HepG2 (cell line): Measurements from ENCODE around the gene CCNYL1. TPM values are rescaled to one million over a fixed set of nuclear protein-coding genes. Genes with fewer than 3 reads are reported as not detected.

Source experiments
- ATAC-seq: fragments of 200-7000 bp; cut with Tn5 transposase; 3 replicates; pipeline ENCODE4 v1.9.1; 2020; ENCODE audit warnings: mild to moderate bottlenecking, moderate library complexity
- BruUV-seq: library from RNA; stranded (reverse); fragments of 400-500 nt; replicated peaks from 2 replicates; lab custom pipeline; 2021; lab: Mats Ljungman, UMichigan
- CTCF ChIA-PET: fragments of 300-600 bp; formaldehyde crosslinking; extraction: SDS; loops from one replicate; lab custom pipeline; 2021; ENCODE audit warnings: low total read pairs, inconsistent platforms, low intra/inter-chr PET ratio; lab: Yijun Ruan, JAX
- POLR2A ChIA-PET: fragments of 350-600 bp; sonication (Branson Sonifier 250); formaldehyde crosslinking; loops from one replicate; lab custom pipeline; 2020; ENCODE audit warnings: antibody characterized with exemption, inconsistent platforms; lab: Yijun Ruan, JAX
- DNase-seq: peaks from one replicate; pipeline ENCODE4 v3.0.0-alpha.2; 2015; ENCODE audit warnings: low spot score
- FAIRE-seq: peaks from 3 replicates; lab custom pipeline; 2011; peaks lifted over from hg19 to GRCh38; lab: Jason Lieb, UNC
- H2AFZ ChIP-seq: one replicate; pipeline ENCODE4 v1.6.1; 2011; ENCODE audit warnings: low read length, inconsistent platforms
- H3K27ac ChIP-seq: fragments of 300-600 bp; 3 replicates; pipeline ENCODE4 v1.8.0; 2011; ENCODE audit warnings: mixed run types, mild to moderate bottlenecking, mixed read lengths, low read length, inconsistent platforms; ENCODE audit not compliant: insufficient read depth; ENCODE audit errors: extremely low read length
- H3K27me3 ChIP-seq, 2 experiments: fragments of 200-600 bp in 1 of 2; 2 replicates in 1 of 2; 3 replicates in 1 of 2; pipeline versions ENCODE4 v1.6.0 to v1.8.0; 2011; ENCODE audit warnings: low read length in 2 of 2, mild to moderate bottlenecking in 2 of 2, moderate library complexity in 2 of 2, inconsistent platforms in 1 of 2; ENCODE audit not compliant: insufficient read depth in 2 of 2, control insufficient read depth in 1 of 2
- H3K36me3 ChIP-seq, 2 experiments: fragments of 200-600 bp in 1 of 2; replicated peaks in 1 of 2; 2 replicates in 1 of 2; 3 replicates in 1 of 2; pipeline versions ENCODE4 v1.5.1 to v1.8.0; 2011; ENCODE audit warnings: low read length in 2 of 2, inconsistent platforms in 1 of 2; ENCODE audit not compliant: insufficient read depth in 2 of 2, control insufficient read depth in 1 of 2
- H3K4me1 ChIP-seq: 2 replicates; pipeline ENCODE4 v1.5.1; 2012; ENCODE audit warnings: low read length, inconsistent platforms; ENCODE audit not compliant: insufficient read depth
- H3K4me2 ChIP-seq: 2 replicates; pipeline ENCODE4 v1.6.0; 2011; ENCODE audit warnings: low read depth, low read length, inconsistent platforms
- H3K4me3 ChIP-seq, 3 experiments: fragments of 200-600 bp in 1 of 3; sonication (generic), shearing (Covaris generic) in 1 of 3; replicated peaks in 1 of 3; 2 replicates each; pipeline ENCODE4 v1.5.1; 2011 to 2016; ENCODE audit warnings: low read length in 3 of 3, inconsistent platforms in 2 of 3, low read depth in 2 of 3, mild to moderate bottlenecking in 2 of 3, control low read depth in 1 of 3, mixed read lengths in 1 of 3; ENCODE audit not compliant: insufficient read depth in 1 of 3
- H3K79me2 ChIP-seq: one replicate; pipeline ENCODE4 v1.6.1; 2011; ENCODE audit warnings: low read length, inconsistent platforms; ENCODE audit not compliant: insufficient read depth
- H3K9ac ChIP-seq: 2 replicates; pipeline ENCODE4 v1.6.0; 2011; ENCODE audit warnings: mild to moderate bottlenecking, low read depth, low read length, inconsistent platforms; ENCODE audit not compliant: insufficient read depth
- H3K9me3 ChIP-seq: 2 replicates; pipeline ENCODE4 v1.5.1; 2012; ENCODE audit warnings: mild to moderate bottlenecking, low read length
- H4K20me1 ChIP-seq: 2 replicates; pipeline ENCODE4 v1.6.0; 2011; ENCODE audit warnings: inconsistent platforms, mild to moderate bottlenecking, low read length, moderate library complexity; ENCODE audit not compliant: insufficient read depth
- AGO2 ChIP-seq: fragments of 200-400 bp; formaldehyde crosslinking; optimal IDR thresholded peaks from 2 replicates; pipeline ENCODE3; 2017; ENCODE audit warnings: mild to moderate bottlenecking, low read depth, low read length, moderate library complexity
- CEBPG ChIP-seq: IDR thresholded peaks from 2 replicates; pipeline ENCODE4 v1.6.1; 2016
- CHD4 ChIP-seq: fragments of 200-600 bp; sonication (generic); IDR thresholded peaks from 2 replicates; pipeline ENCODE4 v1.7.0; 2017; ENCODE audit warnings: mild to moderate bottlenecking, low read length, borderline replicate concordance
- SNAPC2 ChIP-seq: sonication (generic); formaldehyde crosslinking; IDR thresholded peaks from 2 replicates; pipeline ENCODE4 v1.8.1; 2022; ENCODE audit warnings: mild to moderate bottlenecking, missing genetic modification reagents
- ZBTB38 ChIP-seq: sonication (generic); formaldehyde crosslinking; IDR thresholded peaks from 2 replicates; pipeline ENCODE4 v1.5.1; 2020; ENCODE audit warnings: mild to moderate bottlenecking, missing genetic modification reagents
- ZBTB8A ChIP-seq: sonication (generic); formaldehyde crosslinking; IDR thresholded peaks from 2 replicates; pipeline ENCODE4 v1.4.0; 2020; ENCODE audit warnings: mild to moderate bottlenecking, low read depth, missing genetic modification reagents, borderline replicate concordance
- ZNF768 ChIP-seq: sonication (generic); formaldehyde crosslinking; IDR thresholded peaks from 2 replicates; pipeline ENCODE4 v1.4.0; 2020; ENCODE audit warnings: missing genetic modification reagents
- WGBS: methylation state at CpG from one replicate; pipeline ENCODE4 v1.1.6; 2017; ENCODE audit warnings: low lambda C conversion rate; 5-methylcytosine and 5-hydroxymethylcytosine counted together
- in situ Hi-C: cut with HindIII; loops from 2 replicates; pipeline ENCODE4 v1.10.0; 2017; ENCODE audit warnings: low pct_unique_long_range_greater_than_20kb; ENCODE audit not compliant: extremely low pct_ligation_motif_present
- intact Hi-C: fragments of 100-400 bp; cut with micrococcal nuclease; formaldehyde crosslinking; loops from one replicate; pipeline ENCODE4 v1.10.0; 2022; ENCODE audit not compliant: unreplicated experiment
- polyA plus RNA-seq, 8 experiments: library from polyadenylated mRNA; depleted of rRNA in 3 of 8; stranded (reverse) in 7 of 8; unstranded in 1 of 8; fragments of >200 nt; fragmentation: Illumina TruSeq in 4 of 8; extraction: Trizol in 4 of 8; gene quantifications; 2 replicates each; pipeline versions ENCODE4 v1.2.1 to v1.2.3, GENCODE V29; 2011 to 2016; ENCODE audit warnings: low read depth in 4 of 8, missing spikeins in 1 of 8, mixed read lengths in 1 of 8; ENCODE audit not compliant: insufficient read depth in 1 of 8
- total RNA-seq, 5 experiments: library from RNA; depleted of rRNA; stranded (reverse); fragments of >200 nt; fragmentation: Illumina TruSeq; extraction: Trizol; gene quantifications; 2 replicates each; pipeline ENCODE4 v1.2.3, GENCODE V29; 2016; ENCODE audit warnings: low read depth in 1 of 5
- TF ChIP-seq, protein P1 (sequence below): sonication (generic); formaldehyde crosslinking; IDR thresholded peaks from 2 replicates; pipeline ENCODE4 v1.8.1; 2023; ENCODE audit warnings: mild to moderate bottlenecking, missing genetic modification reagents
- TF ChIP-seq, protein P2 (sequence below): IDR thresholded peaks from 2 replicates; pipeline ENCODE4 v1.6.1; 2018; ENCODE audit warnings: missing genetic modification reagents, mild to moderate bottlenecking, missing compliant biosample characterization
- TF ChIP-seq, protein P3 (sequence below): sonication (generic); formaldehyde crosslinking; IDR thresholded peaks from 2 replicates; pipeline ENCODE4 v1.4.0; 2020; ENCODE audit warnings: missing genetic modification reagents
- TF ChIP-seq, protein P4 (sequence below): sonication (generic); formaldehyde crosslinking; IDR thresholded peaks from 2 replicates; pipeline ENCODE4 v1.4.0; 2020; ENCODE audit warnings: missing genetic modification reagents, borderline replicate concordance

The CCNYL1 gene
- total and polyA plus RNA-seq, 2 of the 13 experiments (the other 11 are each of a cell fraction or from before 2014, with no cell fraction given): 12.5 to 16.2 TPM

DNA sequence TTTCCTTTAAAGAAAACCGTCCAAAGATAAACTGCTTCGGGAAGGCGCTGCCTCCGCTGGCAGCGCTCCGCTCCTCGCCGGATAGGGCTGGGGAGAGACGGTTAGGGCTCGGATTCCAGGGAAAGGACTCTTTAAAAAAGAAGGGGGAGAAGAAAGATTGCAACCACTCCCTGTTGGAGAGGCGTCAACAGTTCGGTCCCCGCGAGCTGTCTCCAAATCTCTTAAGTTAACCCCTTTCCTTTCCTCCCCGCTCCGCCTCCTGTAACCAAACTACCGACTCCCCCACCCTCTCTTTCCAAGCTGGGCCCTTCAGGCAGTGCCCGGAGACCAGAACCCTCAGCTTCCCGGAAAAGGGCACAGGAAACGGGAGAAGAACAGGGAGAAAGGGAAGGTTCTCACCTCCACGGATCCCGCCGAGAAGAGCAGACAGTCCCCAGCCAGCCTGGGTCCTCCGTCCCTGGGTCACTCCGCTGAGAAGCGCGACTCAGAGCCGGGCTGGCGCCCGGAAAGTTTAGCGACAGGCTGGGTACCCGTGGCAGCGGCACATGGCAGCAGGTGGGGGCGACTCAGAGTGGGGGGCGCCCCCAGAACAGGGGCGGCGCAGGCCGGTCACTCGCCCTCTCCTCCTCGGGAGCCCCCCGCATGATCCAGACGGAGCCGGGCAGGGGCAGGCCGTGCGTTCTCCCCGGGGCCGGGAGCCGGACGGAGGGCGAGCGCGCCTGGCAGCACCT is 57.6 kb downstream of the CCNYL1 start (continued):
- TF ChIP-seq ZBTB8A: no peak
- no peak for TF ChIP-seq SNAPC2 (CRISPR knock-in tag)

DNA sequence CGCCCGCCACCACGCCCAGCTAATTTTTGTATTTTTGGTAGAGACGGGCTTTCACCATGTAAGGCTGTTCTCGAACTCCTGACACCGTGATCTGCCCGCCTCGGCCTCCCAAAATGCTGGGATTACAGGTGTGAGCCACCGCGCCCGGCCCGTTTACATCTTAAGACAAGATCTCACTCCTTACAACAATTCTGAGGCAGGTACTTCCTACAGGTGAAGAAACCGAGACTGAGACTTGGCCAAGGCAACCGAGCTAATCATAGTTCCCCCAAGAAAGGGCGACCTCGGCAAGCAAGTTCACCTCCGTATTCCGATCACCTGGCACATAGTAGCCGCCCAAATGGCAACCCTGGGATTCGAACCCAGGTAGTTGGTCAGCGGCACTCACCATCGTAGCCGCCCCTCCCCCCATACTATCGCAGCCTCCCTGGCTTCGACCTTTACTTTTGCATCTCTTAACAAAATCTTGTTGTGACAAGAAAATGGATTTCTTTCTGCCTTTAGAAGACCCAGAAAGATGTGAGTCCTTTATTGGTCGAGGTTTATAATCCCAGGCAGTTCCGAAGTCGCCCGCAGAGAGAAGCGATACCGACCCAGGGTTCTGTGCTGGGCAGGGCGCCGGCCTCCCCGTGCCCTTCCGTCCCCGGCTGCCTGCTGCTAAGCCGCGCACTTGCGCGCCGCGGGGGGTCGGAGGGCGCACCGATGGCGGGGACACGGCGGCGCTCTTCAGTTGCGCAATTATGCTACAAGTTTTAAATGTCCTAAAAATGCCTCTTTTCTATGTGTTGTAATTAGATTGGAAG is 59.4 kb downstream of the CCNYL1 start:
- in situ Hi-C loops: no loop called here
- TF ChIP-seq, protein P1, sequence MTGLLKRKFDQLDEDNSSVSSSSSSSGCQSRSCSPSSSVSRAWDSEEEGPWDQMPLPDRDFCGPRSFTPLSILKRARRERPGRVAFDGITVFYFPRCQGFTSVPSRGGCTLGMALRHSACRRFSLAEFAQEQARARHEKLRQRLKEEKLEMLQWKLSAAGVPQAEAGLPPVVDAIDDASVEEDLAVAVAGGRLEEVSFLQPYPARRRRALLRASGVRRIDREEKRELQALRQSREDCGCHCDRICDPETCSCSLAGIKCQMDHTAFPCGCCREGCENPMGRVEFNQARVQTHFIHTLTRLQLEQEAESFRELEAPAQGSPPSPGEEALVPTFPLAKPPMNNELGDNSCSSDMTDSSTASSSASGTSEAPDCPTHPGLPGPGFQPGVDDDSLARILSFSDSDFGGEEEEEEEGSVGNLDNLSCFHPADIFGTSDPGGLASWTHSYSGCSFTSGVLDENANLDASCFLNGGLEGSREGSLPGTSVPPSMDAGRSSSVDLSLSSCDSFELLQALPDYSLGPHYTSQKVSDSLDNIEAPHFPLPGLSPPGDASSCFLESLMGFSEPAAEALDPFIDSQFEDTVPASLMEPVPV (CRISPR knock-in tag): peak; percentile 14; the same call in 1 of the 2 replicates
- TF ChIP-seq, protein P2, sequence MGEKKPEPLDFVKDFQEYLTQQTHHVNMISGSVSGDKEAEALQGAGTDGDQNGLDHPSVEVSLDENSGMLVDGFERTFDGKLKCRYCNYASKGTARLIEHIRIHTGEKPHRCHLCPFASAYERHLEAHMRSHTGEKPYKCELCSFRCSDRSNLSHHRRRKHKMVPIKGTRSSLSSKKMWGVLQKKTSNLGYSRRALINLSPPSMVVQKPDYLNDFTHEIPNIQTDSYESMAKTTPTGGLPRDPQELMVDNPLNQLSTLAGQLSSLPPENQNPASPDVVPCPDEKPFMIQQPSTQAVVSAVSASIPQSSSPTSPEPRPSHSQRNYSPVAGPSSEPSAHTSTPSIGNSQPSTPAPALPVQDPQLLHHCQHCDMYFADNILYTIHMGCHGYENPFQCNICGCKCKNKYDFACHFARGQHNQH (CRISPR knock-in tag): 0 out of 2 replicates have a peak, but pooled peaks have one; percentile 0
- peak; percentile 58 for TF ChIP-seq CEBPG
- TF ChIP-seq, protein P3, sequence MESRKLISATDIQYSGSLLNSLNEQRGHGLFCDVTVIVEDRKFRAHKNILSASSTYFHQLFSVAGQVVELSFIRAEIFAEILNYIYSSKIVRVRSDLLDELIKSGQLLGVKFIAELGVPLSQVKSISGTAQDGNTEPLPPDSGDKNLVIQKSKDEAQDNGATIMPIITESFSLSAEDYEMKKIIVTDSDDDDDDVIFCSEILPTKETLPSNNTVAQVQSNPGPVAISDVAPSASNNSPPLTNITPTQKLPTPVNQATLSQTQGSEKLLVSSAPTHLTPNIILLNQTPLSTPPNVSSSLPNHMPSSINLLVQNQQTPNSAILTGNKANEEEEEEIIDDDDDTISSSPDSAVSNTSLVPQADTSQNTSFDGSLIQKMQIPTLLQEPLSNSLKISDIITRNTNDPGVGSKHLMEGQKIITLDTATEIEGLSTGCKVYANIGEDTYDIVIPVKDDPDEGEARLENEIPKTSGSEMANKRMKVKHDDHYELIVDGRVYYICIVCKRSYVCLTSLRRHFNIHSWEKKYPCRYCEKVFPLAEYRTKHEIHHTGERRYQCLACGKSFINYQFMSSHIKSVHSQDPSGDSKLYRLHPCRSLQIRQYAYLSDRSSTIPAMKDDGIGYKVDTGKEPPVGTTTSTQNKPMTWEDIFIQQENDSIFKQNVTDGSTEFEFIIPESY (CRISPR knock-in tag): peak; percentile 48; the same call in 1 of the 2 replicates
- TF ChIP-seq ZBTB38: peak; percentile 38; the same call in 1 of the 2 replicates
- TF ChIP-seq, protein P4, sequence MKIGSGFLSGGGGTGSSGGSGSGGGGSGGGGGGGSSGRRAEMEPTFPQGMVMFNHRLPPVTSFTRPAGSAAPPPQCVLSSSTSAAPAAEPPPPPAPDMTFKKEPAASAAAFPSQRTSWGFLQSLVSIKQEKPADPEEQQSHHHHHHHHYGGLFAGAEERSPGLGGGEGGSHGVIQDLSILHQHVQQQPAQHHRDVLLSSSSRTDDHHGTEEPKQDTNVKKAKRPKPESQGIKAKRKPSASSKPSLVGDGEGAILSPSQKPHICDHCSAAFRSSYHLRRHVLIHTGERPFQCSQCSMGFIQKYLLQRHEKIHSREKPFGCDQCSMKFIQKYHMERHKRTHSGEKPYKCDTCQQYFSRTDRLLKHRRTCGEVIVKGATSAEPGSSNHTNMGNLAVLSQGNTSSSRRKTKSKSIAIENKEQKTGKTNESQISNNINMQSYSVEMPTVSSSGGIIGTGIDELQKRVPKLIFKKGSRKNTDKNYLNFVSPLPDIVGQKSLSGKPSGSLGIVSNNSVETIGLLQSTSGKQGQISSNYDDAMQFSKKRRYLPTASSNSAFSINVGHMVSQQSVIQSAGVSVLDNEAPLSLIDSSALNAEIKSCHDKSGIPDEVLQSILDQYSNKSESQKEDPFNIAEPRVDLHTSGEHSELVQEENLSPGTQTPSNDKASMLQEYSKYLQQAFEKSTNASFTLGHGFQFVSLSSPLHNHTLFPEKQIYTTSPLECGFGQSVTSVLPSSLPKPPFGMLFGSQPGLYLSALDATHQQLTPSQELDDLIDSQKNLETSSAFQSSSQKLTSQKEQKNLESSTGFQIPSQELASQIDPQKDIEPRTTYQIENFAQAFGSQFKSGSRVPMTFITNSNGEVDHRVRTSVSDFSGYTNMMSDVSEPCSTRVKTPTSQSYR (CRISPR knock-in tag): 0 out of 2 replicates have a peak, but pooled peaks have one; percentile 34
- peak; percentile 24; the same call in 1 of the 2 replicates for TF ChIP-seq ZNF768
- TF ChIP-seq AGO2: peak; percentile 81
- TF ChIP-seq SNAPC2 (CRISPR knock-in tag): no peak
- 0 out of 2 replicates have a peak, but pooled peaks have one; percentile 38 for TF ChIP-seq CHD4

More for the DNA sequence above, 59.4 kb downstream of the CCNYL1 start:
- ATAC-seq (no peak), DNase-seq (no peak), FAIRE-seq (no peak)
- peaks cover 36% of the 10 kb centered on the region for H3K79me2 ChIP-seq
- intact Hi-C loops: loop anchor here (1.0 kb wide), 2 partner anchors 25 to 49 kb away; no protein-coding TSS in a partner anchor
- no peak overlapping the region for H2AFZ ChIP-seq
- H3K4me2 ChIP-seq: peak overlapping the region; percentile 95
- ChIA-PET POLR2A (interaction anchor here (0.7 to 8.6 kb wide), 32 partner anchors 8 to 1612 kb away, joined by 3 to 232 read pairs (median 12); partner anchors contain the start of genes IDH1 and NDUFS1), CTCF (interaction anchor here (0.9 kb wide), 1 partner anchor 127 kb away, joined by 3 read pairs; no protein-coding TSS in a partner anchor)
- no peaks in the 10 kb centered on the region for H3K9me3 ChIP-seq
- peak overlapping the region in 2 of 3 experiments; percentile 39 to 64; a peak in 3 of 6 replicates for H3K4me3 ChIP-seq
- H3K4me1 ChIP-seq: peaks cover 55% of the 10 kb centered on the region
- H3K36me3 ChIP-seq: peaks cover 10 to 19% of the 10 kb centered on the region in 2 experiments; a peak in 4 of 5 replicates
- BruUV-seq: no TSS peak
- H3K9ac ChIP-seq: peak overlapping the region; percentile 63
- H4K20me1 ChIP-seq: peaks cover 25% of the 10 kb centered on the region
- WGBS: 97% methylated on average over 50 of the region's 50 CpGs
- H3K27ac ChIP-seq: peak overlapping the region; percentile 78
- H3K27me3 ChIP-seq: no peaks in the 10 kb centered on the region; a peak in 1 of 5 replicates
